ENCODE data around the gene VAV3.

VAV3 gene

GRCh38 chr1:107661158-107661557, 303.8 kb downstream of the VAV3 start:
- Histone ChIP-seq H3K4me2 (ENCODE audit: low read length) (no peak overlapping the region), H3K79me2 (ENCODE audit: control insufficient read depth, low read length) (no peaks in the 10 kb centered on the region), H3K36me3 (ENCODE audit: control insufficient read depth, low read length) (no peaks in the 10 kb centered on the region), H3K9me2 (replicated peaks; ENCODE audit: control insufficient read depth, low read length) (no peaks in the 10 kb centered on the region), H3K4me1 (ENCODE audit: control insufficient read depth, low read length) (no peaks in the 10 kb centered on the region), H4K20me1 (ENCODE audit: control insufficient read depth, insufficient read depth, low read depth, low read length) (no peaks in the 10 kb centered on the region), H3K27ac (ENCODE audit: low read depth, low read length) (no peak overlapping the region), H3K27me3 (ENCODE audit: control insufficient read depth, low read length) (no peaks in the 10 kb centered on the region), H3K4me3 (ENCODE audit: low read length) (no peak overlapping the region), H3K9me3 (ENCODE audit: control insufficient read depth, insufficient read depth, low read length) (no peaks in the 10 kb centered on the region), H3F3A (ENCODE audit: control insufficient read depth, insufficient read depth) (no peaks in the 10 kb centered on the region)
- TF ChIP-seq EZH2phosphoT487 (IDR thresholded peaks at IDR 0.05; ENCODE audit: borderline replicate concordance, low read length) (no peak), CTCF (IDR thresholded peaks at IDR 0.05; ENCODE audit: low read depth, low read length, poor library complexity, severe bottlenecking) (no peak)

GRCh38 chr1:107659961-107660360, 305.0 kb downstream of the VAV3 start:
- Histone ChIP-seq H3K4me1 (ENCODE audit: control insufficient read depth, low read length) (no peaks in the 10 kb centered on the region), H3F3A (ENCODE audit: control insufficient read depth, insufficient read depth) (no peaks in the 10 kb centered on the region), H3K9me2 (replicated peaks; ENCODE audit: control insufficient read depth, low read length) (no peaks in the 10 kb centered on the region), H3K9me3 (ENCODE audit: control insufficient read depth, insufficient read depth, low read length) (no peaks in the 10 kb centered on the region), H3K27ac (ENCODE audit: low read depth, low read length) (no peak overlapping the region), H3K4me3 (ENCODE audit: low read length) (no peak overlapping the region), H3K4me2 (ENCODE audit: low read length) (no peak overlapping the region), H4K20me1 (ENCODE audit: control insufficient read depth, insufficient read depth, low read depth, low read length) (no peaks in the 10 kb centered on the region), H3K79me2 (ENCODE audit: control insufficient read depth, low read length) (no peaks in the 10 kb centered on the region), H3K27me3 (ENCODE audit: control insufficient read depth, low read length) (no peaks in the 10 kb centered on the region), H3K36me3 (ENCODE audit: control insufficient read depth, low read length) (no peaks in the 10 kb centered on the region)
- TF ChIP-seq CTCF (IDR thresholded peaks at IDR 0.05; ENCODE audit: low read depth, low read length, poor library complexity, severe bottlenecking), result no peak
- TF ChIP-seq EZH2phosphoT487 (IDR thresholded peaks at IDR 0.05; ENCODE audit: borderline replicate concordance, low read length), result no peak

- no peaks in the 10 kb centered on the region for H3K36me3 ChIP-seq (ENCODE audit: control insufficient read depth, low read length)
- H4K20me1 ChIP-seq (ENCODE audit: control insufficient read depth, insufficient read depth, low read depth, low read length), result no peaks in the 10 kb centered on the region
- no peaks in the 10 kb centered on the region for H3K27me3 ChIP-seq (ENCODE audit: control insufficient read depth, low read length)
- no peak overlapping the region for H3K4me2 ChIP-seq (ENCODE audit: low read length)
- H3F3A ChIP-seq (ENCODE audit: control insufficient read depth, insufficient read depth), result no peaks in the 10 kb centered on the region
- H3K4me3 ChIP-seq (ENCODE audit: low read length), result no peak overlapping the region
- H3K79me2 ChIP-seq (ENCODE audit: control insufficient read depth, low read length), result no peaks in the 10 kb centered on the region
- no peaks in the 10 kb centered on the region for H3K4me1 ChIP-seq (ENCODE audit: control insufficient read depth, low read length)
- no peaks in the 10 kb centered on the region for H3K9me3 ChIP-seq (ENCODE audit: control insufficient read depth, insufficient read depth, low read length)
- H3K27ac ChIP-seq (ENCODE audit: low read depth, low read length), result no peak overlapping the region
- TF ChIP-seq CTCF (IDR thresholded peaks at IDR 0.05; ENCODE audit: low read depth, low read length, poor library complexity, severe bottlenecking) (no peak), EZH2phosphoT487 (IDR thresholded peaks at IDR 0.05; ENCODE audit: borderline replicate concordance, low read length) (no peak)
- H3K9me2 ChIP-seq (replicated peaks; ENCODE audit: control insufficient read depth, low read length), result no peaks in the 10 kb centered on the region
These were observed 307.6 kb downstream of the VAV3 start for GRCh38 chr1:107657356-107657755.

- H3K4me2 ChIP-seq (ENCODE audit: low read length), result no peak overlapping the region
- no peak overlapping the region for H3K4me3 ChIP-seq (ENCODE audit: low read length)
- H3K27me3 ChIP-seq (ENCODE audit: control insufficient read depth, low read length), result no peaks in the 10 kb centered on the region
- H3K27ac ChIP-seq (ENCODE audit: low read depth, low read length), result no peak overlapping the region
- H3K9me3 ChIP-seq (ENCODE audit: control insufficient read depth, insufficient read depth, low read length), result no peaks in the 10 kb centered on the region
- TF ChIP-seq EZH2phosphoT487 (IDR thresholded peaks at IDR 0.05; ENCODE audit: borderline replicate concordance, low read length), result no peak
- no peak for TF ChIP-seq CTCF (IDR thresholded peaks at IDR 0.05; ENCODE audit: low read depth, low read length, poor library complexity, severe bottlenecking)
- H3K79me2 ChIP-seq (ENCODE audit: control insufficient read depth, low read length), result no peaks in the 10 kb centered on the region
- no peaks in the 10 kb centered on the region for H3K36me3 ChIP-seq (ENCODE audit: control insufficient read depth, low read length)
- no peaks in the 10 kb centered on the region for H3K9me2 ChIP-seq (replicated peaks; ENCODE audit: control insufficient read depth, low read length)
- no peaks in the 10 kb centered on the region for H3F3A ChIP-seq (ENCODE audit: control insufficient read depth, insufficient read depth)
- no peaks in the 10 kb centered on the region for H4K20me1 ChIP-seq (ENCODE audit: control insufficient read depth, insufficient read depth, low read depth, low read length)
- no peaks in the 10 kb centered on the region for H3K4me1 ChIP-seq (ENCODE audit: control insufficient read depth, low read length)
These were observed 311.2 kb downstream of the VAV3 start for GRCh38 chr1:107653765-107654164.
